Liver (tissue), 9 donors: ENCODE measurements around the gene DCP2. TPM values are rescaled to one million over a fixed set of nuclear protein-coding genes. Genes with fewer than 3 reads are reported as not detected.

Experiments
- DNase-seq: peaks from one replicate; pipeline ENCODE4 v3.0.0-alpha.2; 2017; ENCODE audit warnings: low spot score
- H3K27ac ChIP-seq, 2 donors: one replicate each; pipeline ENCODE4 v1.7.0; 2013; ENCODE audit warnings: inconsistent platforms in 2 of 2, low read length in 2 of 2, control low read depth in 1 of 2, low read depth in 1 of 2, mild to moderate bottlenecking in 1 of 2
- H3K27me3 ChIP-seq, 4 donors: one replicate each; pipeline versions ENCODE4 v1.6.1 to v1.7.0; 2013; ENCODE audit warnings: low read length in 3 of 4, inconsistent platforms in 1 of 4, mild to moderate bottlenecking in 1 of 4, moderate library complexity in 1 of 4; ENCODE audit not compliant: control insufficient read depth in 4 of 4, insufficient read depth in 4 of 4
- H3K36me3 ChIP-seq, 4 donors: one replicate each; pipeline versions ENCODE4 v1.6.1 to v1.7.0; 2013; ENCODE audit warnings: low read length in 3 of 4, mild to moderate bottlenecking in 3 of 4, low read depth in 1 of 4, moderate library complexity in 1 of 4; ENCODE audit not compliant: control insufficient read depth in 4 of 4, insufficient read depth in 3 of 4
- H3K4me1 ChIP-seq, 4 donors: one replicate each; pipeline versions ENCODE4 v1.6.1 to v1.7.0; 2013; ENCODE audit warnings: low read length in 3 of 4, mild to moderate bottlenecking in 3 of 4, moderate library complexity in 1 of 4; ENCODE audit not compliant: control insufficient read depth in 4 of 4, insufficient read depth in 4 of 4
- H3K4me3 ChIP-seq, 3 donors: one replicate each; pipeline versions ENCODE4 v1.6.1 to v1.7.0; 2013; ENCODE audit warnings: low read length in 3 of 3, control low read depth in 1 of 3, low read depth in 1 of 3, mild to moderate bottlenecking in 1 of 3
- H3K9ac ChIP-seq, 2 donors: one replicate each; pipeline ENCODE4 v1.7.0; 2013; ENCODE audit warnings: low read length in 2 of 2, mild to moderate bottlenecking in 2 of 2, moderate library complexity in 2 of 2, control low read depth in 1 of 2, low read depth in 1 of 2
- H3K9me3 ChIP-seq, 4 donors: one replicate each; pipeline versions ENCODE4 v1.6.1 to v1.7.0; 2013; ENCODE audit warnings: low read length in 3 of 4; ENCODE audit not compliant: control insufficient read depth in 4 of 4
- EGR1 ChIP-seq, 2 donors: IDR thresholded peaks; 2 replicates each; pipeline ENCODE4 v1.6.1; 2016 to 2018; ENCODE audit warnings: antibody characterized with exemption in 2 of 2, low read depth in 2 of 2
- FOXA2 ChIP-seq: IDR thresholded peaks from 2 replicates; pipeline ENCODE4 v1.6.1; 2016; ENCODE audit warnings: antibody characterized with exemption
- GABPA ChIP-seq, 2 donors: IDR thresholded peaks in 1 of 2; conservative IDR thresholded peaks in 1 of 2; 2 replicates each; pipeline ENCODE4 v1.6.1; 2016; ENCODE audit warnings: antibody characterized with exemption in 2 of 2, mild to moderate bottlenecking in 1 of 2, moderate library complexity in 1 of 2
- HNF4A ChIP-seq, 2 donors: conservative IDR thresholded peaks; 2 replicates each; pipeline ENCODE4 v1.6.1; 2016; ENCODE audit warnings: antibody characterized with exemption in 2 of 2, mild to moderate bottlenecking in 2 of 2
- JUND ChIP-seq, 2 donors: IDR thresholded peaks; 2 replicates each; pipeline ENCODE4 v1.6.1; 2016; ENCODE audit warnings: antibody characterized with exemption in 2 of 2
- NR2F2 ChIP-seq: IDR thresholded peaks from 2 replicates; pipeline ENCODE4 v1.6.1; 2016; ENCODE audit warnings: antibody characterized with exemption
- RAD21 ChIP-seq, 2 donors: IDR thresholded peaks; 2 replicates each; pipeline ENCODE4 v1.6.1; 2016; ENCODE audit warnings: antibody characterized with exemption in 2 of 2, mild to moderate bottlenecking in 2 of 2
- SP1 ChIP-seq: IDR thresholded peaks from 2 replicates; pipeline ENCODE4 v1.6.1; 2018; ENCODE audit warnings: antibody characterized with exemption, mild to moderate bottlenecking
- TAF1 ChIP-seq: conservative IDR thresholded peaks from 2 replicates; pipeline ENCODE4 v1.6.1; 2016; ENCODE audit warnings: antibody characterized with exemption, mild to moderate bottlenecking
- YY1 ChIP-seq: IDR thresholded peaks from 2 replicates; pipeline ENCODE4 v1.6.1; 2016; ENCODE audit warnings: antibody characterized with exemption, mild to moderate bottlenecking
- WGBS: extraction: QIAGEN DNeasy Blood & Tissue Kit; methylation state at CpG from one replicate; pipeline ENCODE4 v1.1.7; 2013; 5-methylcytosine and 5-hydroxymethylcytosine counted together
- polyA plus RNA-seq, 2 donors: library from polyadenylated mRNA; stranded (reverse) in 1 of 2; unstranded in 1 of 2; fragments of 200-250 nt in 1 of 2; fragments of >200 nt in 1 of 2; fragmentation: Nextera tagmentation in 1 of 2; extraction: Ambion mirVana in 1 of 2; gene quantifications; one replicate each; pipeline versions ENCODE4 v1.2.1 to v1.2.3, GENCODE V29; 2013 to 2015
- total RNA-seq, 2 donors: library from RNA; depleted of rRNA; stranded (reverse); fragments of >200 nt; gene quantifications; one replicate each; pipeline ENCODE4 v1.2.3, GENCODE V29; 2014
- TF ChIP-seq, protein P1 (sequence below): fragments of 150-350 bp; IDR thresholded peaks from 2 replicates; pipeline ENCODE4 v1.5.1; 2017; ENCODE audit warnings: improper control_type of control experiment, low read depth, low read length; ENCODE audit not compliant: missing input control
- TF ChIP-seq, protein P2 (sequence below): IDR thresholded peaks from 2 replicates; pipeline ENCODE4 v1.6.1; 2016; ENCODE audit warnings: antibody characterized with exemption, mild to moderate bottlenecking
- TF ChIP-seq, protein P3 (sequence below): IDR thresholded peaks from 2 replicates; pipeline ENCODE4 v1.6.1; 2016; ENCODE audit warnings: antibody characterized with exemption
- TF ChIP-seq, protein P4 (sequence below): IDR thresholded peaks from 2 replicates; pipeline ENCODE4 v1.6.1; 2016; ENCODE audit warnings: antibody characterized with exemption
- TF ChIP-seq, protein P5 (sequence below): IDR thresholded peaks from 2 replicates; pipeline ENCODE4 v1.6.1; 2016; ENCODE audit warnings: antibody characterized with exemption
- donor health status: healthy.
- donor health status: healthy.
- donor health status: healthy.
- donor health status: healthy.
- donor health status: healthy.

Gene DCP2
- total and polyA plus RNA-seq, 4 donors: 2.9 to 44.2 (median 12.4) TPM

DNA sequence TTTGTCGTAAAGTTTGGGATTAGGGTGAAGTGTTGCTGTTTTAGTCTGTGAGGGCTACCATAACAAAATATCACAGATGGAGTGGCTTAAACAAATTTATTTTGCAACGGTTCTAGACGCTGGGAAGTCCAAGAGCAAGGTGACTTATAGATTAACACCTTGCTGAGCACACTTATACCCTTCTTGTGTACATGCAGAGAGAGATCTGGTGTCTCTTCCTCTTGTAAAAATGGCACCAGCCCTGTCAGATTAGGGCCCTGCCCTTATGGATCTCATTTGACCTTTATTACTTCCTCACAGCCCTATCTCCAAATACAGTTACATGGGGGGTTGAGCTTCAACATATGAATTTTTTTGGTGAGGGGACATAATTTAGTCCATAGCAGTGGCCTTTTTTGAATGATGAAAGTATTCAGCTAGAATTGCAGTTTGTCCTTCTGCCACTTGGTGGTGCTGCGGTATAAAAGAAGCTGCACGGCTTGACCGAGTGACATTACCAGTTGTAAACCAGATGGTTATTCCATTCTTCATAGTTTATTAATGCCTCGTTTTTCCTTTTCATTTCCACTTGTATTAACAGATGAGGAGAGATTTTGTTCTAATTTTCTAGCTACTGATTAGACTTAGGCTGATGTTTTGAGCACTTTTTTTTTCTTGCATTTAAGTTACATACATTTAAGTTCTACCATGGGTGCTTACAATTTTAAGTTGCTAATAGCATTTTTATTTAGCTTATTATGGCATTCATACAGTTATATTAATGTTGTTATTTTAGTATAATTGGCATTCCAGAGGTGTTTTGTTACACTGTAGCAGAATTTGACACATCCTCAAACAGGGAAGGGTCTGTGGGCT lies 19.4 kb downstream of the DCP2 start:
- H3K4me1 ChIP-seq: no peaks in the 10 kb centered on the region
- peaks cover 0 to 8% (median 0%) of the 10 kb centered on the region in 4 donors for H3K36me3 ChIP-seq
- 19% methylated on average over 7 of the region's 7 CpGs for WGBS
- H3K4me3 ChIP-seq: no peak overlapping the region
- H3K9ac ChIP-seq: no peak overlapping the region
- no peak for TF ChIP-seq SP1
- peak; percentile 97 to 98 for TF ChIP-seq RAD21 (IDR thresholded peaks at IDR 0.05)
- TF ChIP-seq, protein P1, sequence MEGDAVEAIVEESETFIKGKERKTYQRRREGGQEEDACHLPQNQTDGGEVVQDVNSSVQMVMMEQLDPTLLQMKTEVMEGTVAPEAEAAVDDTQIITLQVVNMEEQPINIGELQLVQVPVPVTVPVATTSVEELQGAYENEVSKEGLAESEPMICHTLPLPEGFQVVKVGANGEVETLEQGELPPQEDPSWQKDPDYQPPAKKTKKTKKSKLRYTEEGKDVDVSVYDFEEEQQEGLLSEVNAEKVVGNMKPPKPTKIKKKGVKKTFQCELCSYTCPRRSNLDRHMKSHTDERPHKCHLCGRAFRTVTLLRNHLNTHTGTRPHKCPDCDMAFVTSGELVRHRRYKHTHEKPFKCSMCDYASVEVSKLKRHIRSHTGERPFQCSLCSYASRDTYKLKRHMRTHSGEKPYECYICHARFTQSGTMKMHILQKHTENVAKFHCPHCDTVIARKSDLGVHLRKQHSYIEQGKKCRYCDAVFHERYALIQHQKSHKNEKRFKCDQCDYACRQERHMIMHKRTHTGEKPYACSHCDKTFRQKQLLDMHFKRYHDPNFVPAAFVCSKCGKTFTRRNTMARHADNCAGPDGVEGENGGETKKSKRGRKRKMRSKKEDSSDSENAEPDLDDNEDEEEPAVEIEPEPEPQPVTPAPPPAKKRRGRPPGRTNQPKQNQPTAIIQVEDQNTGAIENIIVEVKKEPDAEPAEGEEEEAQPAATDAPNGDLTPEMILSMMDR: peak; percentile 89
- TF ChIP-seq YY1: no peak
- TF ChIP-seq NR2F2: no peak
- TF ChIP-seq, protein P2, sequence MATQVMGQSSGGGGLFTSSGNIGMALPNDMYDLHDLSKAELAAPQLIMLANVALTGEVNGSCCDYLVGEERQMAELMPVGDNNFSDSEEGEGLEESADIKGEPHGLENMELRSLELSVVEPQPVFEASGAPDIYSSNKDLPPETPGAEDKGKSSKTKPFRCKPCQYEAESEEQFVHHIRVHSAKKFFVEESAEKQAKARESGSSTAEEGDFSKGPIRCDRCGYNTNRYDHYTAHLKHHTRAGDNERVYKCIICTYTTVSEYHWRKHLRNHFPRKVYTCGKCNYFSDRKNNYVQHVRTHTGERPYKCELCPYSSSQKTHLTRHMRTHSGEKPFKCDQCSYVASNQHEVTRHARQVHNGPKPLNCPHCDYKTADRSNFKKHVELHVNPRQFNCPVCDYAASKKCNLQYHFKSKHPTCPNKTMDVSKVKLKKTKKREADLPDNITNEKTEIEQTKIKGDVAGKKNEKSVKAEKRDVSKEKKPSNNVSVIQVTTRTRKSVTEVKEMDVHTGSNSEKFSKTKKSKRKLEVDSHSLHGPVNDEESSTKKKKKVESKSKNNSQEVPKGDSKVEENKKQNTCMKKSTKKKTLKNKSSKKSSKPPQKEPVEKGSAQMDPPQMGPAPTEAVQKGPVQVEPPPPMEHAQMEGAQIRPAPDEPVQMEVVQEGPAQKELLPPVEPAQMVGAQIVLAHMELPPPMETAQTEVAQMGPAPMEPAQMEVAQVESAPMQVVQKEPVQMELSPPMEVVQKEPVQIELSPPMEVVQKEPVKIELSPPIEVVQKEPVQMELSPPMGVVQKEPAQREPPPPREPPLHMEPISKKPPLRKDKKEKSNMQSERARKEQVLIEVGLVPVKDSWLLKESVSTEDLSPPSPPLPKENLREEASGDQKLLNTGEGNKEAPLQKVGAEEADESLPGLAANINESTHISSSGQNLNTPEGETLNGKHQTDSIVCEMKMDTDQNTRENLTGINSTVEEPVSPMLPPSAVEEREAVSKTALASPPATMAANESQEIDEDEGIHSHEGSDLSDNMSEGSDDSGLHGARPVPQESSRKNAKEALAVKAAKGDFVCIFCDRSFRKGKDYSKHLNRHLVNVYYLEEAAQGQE: no peak
- TF ChIP-seq FOXA2: no peak
- no peak for TF ChIP-seq HNF4A (conservative IDR thresholded peaks at IDR 0.05)
- no peak for TF ChIP-seq TAF1
- TF ChIP-seq, protein P3, sequence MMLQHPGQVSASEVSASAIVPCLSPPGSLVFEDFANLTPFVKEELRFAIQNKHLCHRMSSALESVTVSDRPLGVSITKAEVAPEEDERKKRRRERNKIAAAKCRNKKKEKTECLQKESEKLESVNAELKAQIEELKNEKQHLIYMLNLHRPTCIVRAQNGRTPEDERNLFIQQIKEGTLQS: no peak
- no peak for TF ChIP-seq GABPA (IDR thresholded peaks at IDR 0.05 in 1 of 2, conservative IDR thresholded peaks at IDR 0.05 in 1 of 2)
- no peaks in the 10 kb centered on the region for H3K27me3 ChIP-seq
- DNase-seq: peak; percentile 83
- no peaks in the 10 kb centered on the region for H3K9me3 ChIP-seq
- no peak overlapping the region for H3K27ac ChIP-seq

DNA sequence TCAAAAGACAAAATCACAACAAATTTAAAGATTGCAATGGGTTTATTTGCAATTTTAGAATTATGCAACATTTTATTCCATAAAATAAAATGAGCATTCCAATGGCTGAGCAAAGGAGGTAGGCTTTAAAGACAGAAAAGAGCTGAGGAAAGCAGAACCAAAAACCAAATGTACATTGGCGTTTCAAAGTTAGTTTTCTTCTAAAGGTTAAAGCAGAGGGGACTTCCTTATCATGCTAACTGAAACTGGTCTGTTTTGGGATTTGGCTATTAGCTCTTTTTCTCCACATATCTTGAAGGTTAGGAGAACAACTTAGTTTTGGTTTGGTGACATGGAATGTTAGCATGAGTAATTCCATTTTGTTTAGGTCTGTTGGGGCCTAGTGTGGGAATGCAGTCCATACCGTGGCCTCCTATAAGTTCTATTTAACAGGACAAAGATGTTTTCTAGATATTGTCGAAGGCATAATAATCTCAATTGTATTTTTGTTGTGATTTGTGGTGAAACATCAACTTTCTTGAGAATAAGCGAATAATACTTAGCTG lies 20.3 kb downstream of the DCP2 start:
- no peak overlapping the region for H3K9ac ChIP-seq
- no peak overlapping the region for H3K4me3 ChIP-seq
- no peaks in the 10 kb centered on the region for H3K27me3 ChIP-seq
- WGBS: 90% methylated on average over 4 of the region's 4 CpGs
- DNase-seq: no peak
- no peak overlapping the region for H3K27ac ChIP-seq
- H3K9me3 ChIP-seq: no peaks in the 10 kb centered on the region
- no peaks in the 10 kb centered on the region for H3K4me1 ChIP-seq
- peaks cover 0 to 14% (median 3%) of the 10 kb centered on the region in 4 donors for H3K36me3 ChIP-seq
- no peak for TF ChIP-seq NR2F2
- TF ChIP-seq, protein P4, sequence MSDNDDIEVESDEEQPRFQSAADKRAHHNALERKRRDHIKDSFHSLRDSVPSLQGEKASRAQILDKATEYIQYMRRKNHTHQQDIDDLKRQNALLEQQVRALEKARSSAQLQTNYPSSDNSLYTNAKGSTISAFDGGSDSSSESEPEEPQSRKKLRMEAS: no peak
- no peak for TF ChIP-seq EGR1 (IDR thresholded peaks at IDR 0.05; ENCODE audit: low read depth in 2 of 2)
- TF ChIP-seq, protein P5, sequence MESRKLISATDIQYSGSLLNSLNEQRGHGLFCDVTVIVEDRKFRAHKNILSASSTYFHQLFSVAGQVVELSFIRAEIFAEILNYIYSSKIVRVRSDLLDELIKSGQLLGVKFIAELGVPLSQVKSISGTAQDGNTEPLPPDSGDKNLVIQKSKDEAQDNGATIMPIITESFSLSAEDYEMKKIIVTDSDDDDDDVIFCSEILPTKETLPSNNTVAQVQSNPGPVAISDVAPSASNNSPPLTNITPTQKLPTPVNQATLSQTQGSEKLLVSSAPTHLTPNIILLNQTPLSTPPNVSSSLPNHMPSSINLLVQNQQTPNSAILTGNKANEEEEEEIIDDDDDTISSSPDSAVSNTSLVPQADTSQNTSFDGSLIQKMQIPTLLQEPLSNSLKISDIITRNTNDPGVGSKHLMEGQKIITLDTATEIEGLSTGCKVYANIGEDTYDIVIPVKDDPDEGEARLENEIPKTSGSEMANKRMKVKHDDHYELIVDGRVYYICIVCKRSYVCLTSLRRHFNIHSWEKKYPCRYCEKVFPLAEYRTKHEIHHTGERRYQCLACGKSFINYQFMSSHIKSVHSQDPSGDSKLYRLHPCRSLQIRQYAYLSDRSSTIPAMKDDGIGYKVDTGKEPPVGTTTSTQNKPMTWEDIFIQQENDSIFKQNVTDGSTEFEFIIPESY: no peak
- TF ChIP-seq SP1: no peak
- TF ChIP-seq RAD21 (IDR thresholded peaks at IDR 0.05): no peak
- TF ChIP-seq TAF1: no peak
- TF ChIP-seq, protein P3: no peak
- no peak for TF ChIP-seq HNF4A (conservative IDR thresholded peaks at IDR 0.05)
- no peak for TF ChIP-seq JUND (IDR thresholded peaks at IDR 0.05)
- TF ChIP-seq, protein P1: no peak
